IPS-NIHi7 (cell line): ENCODE data around the gene PKIG.
"Not testable (repeated sequence)": the region's sequence is repeated elsewhere in the genome, so short reads cannot be mapped to it uniquely, and the experiment has no call there.

Experiments
- DNase-seq: peaks from one replicate; pipeline ENCODE4 v3.0.0; 2012; ENCODE audit warnings: mixed read lengths; ENCODE audit errors: extremely low spot score

The PKIG gene

GRCh38 chr20:44582311-44583025 lies at the start of gene PKIG:
TSS of gene PKIG (plus strand) at chr20:44582579. CDS start at chr20:44614557, 31,978 bp downstream.
- peak; percentile 16 for DNase-seq

GRCh38 chr20:44532981-44533331 lies 49.4 kb upstream of the PKIG start:
- no peak for DNase-seq

- DNase-seq, result no peak
These were observed 48.5 kb upstream of the PKIG start for GRCh38 chr20:44533928-44534327.

DNA sequence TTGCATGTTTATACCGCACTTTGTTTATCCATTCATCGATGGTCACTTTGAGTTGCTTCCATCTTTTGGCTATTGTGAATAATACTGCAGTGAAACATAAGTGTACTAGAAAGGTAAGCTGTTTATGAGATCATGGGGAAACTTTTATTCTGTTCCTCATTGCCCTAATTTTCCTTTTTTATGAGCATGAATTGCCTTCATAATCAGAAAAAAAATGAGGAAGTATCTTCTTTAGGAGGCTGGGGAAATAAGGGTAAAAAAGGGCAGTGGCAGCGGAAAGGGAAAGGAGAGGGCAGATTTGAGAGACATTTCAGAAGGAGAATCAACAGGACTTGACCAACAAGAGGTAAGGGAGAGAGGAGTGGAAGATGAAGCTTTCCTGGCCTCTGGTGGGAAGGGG lies 46.2 kb upstream of the PKIG start:
- DNase-seq, result no peak

DNA sequence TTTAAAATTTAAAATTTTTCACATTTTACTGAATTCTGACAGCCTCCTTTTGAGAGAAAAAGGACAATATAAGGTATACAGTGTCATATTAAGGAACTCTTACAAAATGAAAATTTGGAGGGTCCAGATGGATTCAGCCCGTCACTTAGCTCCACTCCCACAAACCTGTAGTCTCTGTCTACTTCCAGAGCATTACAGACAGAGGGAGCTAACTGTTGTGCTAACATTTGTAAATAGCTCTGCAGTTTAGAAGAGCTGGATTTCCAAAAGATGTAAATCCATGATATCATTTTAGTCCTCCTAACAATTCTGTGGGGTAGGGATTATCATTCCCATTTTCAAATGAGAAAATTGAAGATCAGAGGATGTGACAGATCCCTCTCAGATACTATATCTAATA lies 44.4 kb upstream of the PKIG start:
- no peak for DNase-seq

GRCh38 chr20:44540834-44541233 lies 41.5 kb upstream of the PKIG start:
- DNase-seq, result peak; percentile 51

GRCh38 chr20:44541992-44542391 lies 40.4 kb upstream of the PKIG start:
- no peak for DNase-seq

GRCh38 chr20:44542890-44543289 lies 39.5 kb upstream of the PKIG start:
- no peak for DNase-seq

DNA sequence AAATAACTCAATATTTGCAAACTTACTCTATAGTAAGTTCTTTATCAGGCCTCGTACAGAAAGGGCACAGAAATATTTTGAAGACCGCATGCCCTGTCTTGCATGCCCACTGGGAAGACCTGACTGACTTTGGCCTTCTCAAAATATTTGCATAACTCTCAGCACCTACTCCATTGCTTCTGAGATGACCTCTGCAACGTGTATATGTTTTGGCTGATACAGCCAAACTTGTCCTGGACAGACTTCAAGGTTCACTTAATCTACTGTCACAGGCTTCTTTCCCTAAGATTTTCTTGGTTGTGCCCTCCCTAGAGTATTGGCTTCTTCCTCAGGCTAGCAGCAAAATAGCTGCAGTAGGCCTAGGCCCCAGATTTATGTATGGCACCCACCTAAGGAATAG lies 39.0 kb upstream of the PKIG start:
- DNase-seq, result no peak

GRCh38 chr20:44544263-44544662 lies 38.1 kb upstream of the PKIG start:
- no peak for DNase-seq

DNA sequence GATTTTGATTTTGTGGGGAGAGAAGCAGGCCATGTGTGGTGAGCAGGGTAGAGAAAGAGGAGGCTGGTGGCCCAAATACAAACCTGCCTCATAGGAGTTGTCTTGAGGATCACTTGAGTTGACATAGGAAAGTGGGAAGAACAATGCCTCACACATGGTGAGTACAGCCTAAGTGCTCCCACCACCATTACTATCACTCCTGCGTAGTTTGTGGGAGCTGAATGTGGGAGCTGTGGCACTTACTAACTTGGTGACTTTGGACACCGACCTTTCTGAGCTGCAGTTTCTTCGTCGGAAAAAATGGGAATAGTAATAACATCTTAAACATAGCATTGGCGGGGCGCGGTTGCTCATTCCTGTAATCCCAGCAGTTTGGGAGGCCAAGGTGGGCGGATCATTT lies 35.0 kb upstream of the PKIG start:
- DNase-seq, result no peak

DNA sequence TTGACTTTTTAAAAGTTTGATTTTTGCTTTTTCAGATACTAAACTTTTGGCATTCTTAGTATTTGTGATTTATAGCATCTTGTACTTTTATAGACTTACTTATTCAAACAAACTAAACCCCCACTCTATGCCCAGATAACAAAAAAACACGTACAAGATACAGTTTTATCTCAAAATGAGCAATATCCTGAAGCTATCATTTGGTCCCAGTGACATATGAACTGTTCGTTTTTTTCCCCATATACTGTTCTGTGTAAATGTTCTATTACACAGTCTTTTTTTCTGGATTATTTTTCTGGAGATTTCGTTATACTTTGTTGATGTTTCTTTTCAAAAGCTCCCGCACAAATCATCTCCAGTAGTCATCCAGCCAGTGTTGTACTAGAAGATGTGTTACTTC lies 33.3 kb upstream of the PKIG start:
- no peak for DNase-seq

GRCh38 chr20:44552050-44552449 lies 30.3 kb upstream of the PKIG start:
- no peak for DNase-seq

DNA sequence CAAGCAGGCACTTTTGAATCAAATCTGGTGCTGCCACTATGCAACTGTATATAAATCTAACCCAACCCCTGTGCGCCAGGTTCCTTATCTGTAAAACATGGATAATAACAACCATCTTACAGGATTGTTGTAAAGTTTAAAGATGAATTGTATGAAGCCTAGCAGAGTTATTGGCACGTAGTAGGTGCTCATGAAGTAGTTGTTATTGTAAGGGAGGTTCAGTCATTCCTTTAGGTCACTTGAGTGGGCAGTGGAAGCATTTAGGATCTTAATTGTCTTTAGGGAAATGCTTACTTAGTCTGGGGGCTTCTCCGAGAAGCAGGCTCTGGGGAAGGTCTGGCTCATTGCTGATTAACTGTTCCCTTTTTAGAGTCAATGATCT lies 29.8 kb upstream of the PKIG start:
- DNase-seq, result no peak

GRCh38 chr20:44552950-44553908 lies 29.1 kb upstream of the PKIG start:
- no peak for DNase-seq

- DNase-seq, result no peak
These were observed 23.1 kb upstream of the PKIG start for GRCh38 chr20:44559302-44559701.

GRCh38 chr20:44560229-44560628 lies 22.1 kb upstream of the PKIG start:
- no peak for DNase-seq

- not testable (repeated sequence) for DNase-seq
These were observed 21.6 kb upstream of the PKIG start for GRCh38 chr20:44560818-44561217.

DNA sequence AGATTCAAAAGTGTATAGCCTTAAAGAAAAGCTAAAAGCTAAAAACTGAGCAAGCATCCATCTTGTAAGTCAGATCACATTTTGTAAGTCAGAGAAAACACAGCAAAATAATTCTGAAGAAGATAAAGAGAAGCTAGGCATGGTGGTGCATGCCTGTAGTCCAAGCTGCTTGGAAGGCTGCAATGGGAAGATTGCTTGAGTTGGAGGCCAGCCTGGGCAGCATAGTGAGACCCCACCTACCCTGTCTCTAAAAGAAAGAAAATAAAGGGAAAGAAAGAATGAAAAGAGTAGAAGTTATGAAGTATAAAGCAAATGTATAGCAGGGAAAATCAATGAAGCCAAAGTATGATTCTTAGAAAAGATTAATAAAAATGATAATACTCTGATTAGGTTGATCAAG lies 20.5 kb upstream of the PKIG start:
- DNase-seq, result no peak

DNA sequence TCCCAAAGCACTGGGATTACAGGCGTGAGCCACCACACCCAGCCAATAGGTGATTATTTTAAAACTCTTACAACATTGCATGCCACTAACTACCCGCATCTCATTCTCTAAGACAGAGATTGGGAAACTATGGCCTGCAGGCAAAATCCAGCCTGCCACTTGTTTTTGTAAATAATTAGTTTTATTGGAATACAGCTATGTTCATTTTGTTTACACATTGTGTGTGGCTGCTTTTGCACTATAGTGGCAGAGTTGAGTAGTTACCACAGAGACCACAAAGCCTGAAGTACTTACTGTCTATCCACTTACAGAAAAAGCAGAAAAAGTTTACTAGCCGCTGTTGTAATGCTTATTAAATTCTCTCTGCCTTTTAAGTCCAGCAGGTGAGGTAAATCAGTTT lies 16.4 kb upstream of the PKIG start:
- no peak for DNase-seq

- no peak for DNase-seq
These were observed 15.6 kb upstream of the PKIG start for GRCh38 chr20:44566811-44567210.

DNA sequence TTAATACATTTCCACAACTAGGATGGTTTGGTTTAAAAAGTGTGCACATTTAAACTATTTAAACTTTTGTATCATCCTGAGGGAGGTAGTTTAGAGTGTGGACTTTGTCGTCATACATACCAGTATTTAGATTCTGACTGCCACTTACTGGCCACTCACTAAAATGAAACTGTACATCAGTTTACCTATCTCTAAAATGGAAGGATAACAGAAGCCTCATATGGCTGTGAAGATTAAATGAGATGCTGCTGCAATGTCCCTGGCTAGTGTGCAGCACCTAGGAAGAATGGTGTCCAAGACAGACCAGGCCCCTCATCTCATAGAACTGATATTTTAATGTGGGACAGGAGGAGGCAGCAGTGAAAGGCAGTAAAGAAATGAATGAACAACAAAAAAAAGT lies 12.0 kb upstream of the PKIG start:
- no peak for DNase-seq

DNA sequence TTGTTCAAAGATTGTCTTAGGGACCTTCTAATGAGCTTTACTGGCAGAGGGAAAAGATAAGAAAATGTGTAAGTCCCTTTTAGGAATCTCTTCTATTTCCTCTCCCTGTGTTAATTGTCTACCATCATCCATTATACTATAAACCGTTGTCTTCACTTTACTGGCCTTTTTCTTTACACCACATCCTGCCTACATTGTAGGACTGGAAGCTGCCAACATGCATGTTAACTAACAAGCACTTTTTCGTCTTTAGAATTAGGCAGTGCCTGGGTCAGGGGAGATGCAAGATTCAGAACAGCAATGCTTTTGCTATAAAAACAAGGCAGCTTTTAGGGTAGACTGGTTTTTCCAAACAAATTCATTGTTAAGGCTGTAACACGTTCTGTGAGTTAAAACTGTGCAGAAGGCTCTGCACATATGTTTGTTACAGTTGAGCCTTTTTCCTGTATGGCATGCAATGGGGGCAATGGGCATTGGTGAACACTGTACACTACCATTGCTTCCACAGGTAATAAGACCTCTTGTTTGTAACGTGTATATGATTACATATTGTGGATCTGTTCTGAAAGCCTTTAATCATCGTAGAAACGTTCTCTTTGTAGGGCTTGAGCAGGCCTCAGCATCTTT lies 10.9 kb upstream of the PKIG start:
- no peak for DNase-seq
